Measurements from ENCODE around the gene WWOX. TPM values are rescaled to one million over a fixed set of nuclear protein-coding genes. Genes with fewer than 3 reads are reported as not detected.

Gene WWOX
- total and polyA plus RNA-seq, 2 of the 4 experiments (the other 2 are of a cell fraction): 2.7 to 5.4 TPM

- Histone ChIP-seq H3K4me1 (ENCODE audit: control insufficient read depth, insufficient read depth, low read length) (no peaks in the 10 kb centered on the region), H3K14ac (replicated peaks; ENCODE audit: low read depth, low read length) (no peak overlapping the region), H3K79me1 (ENCODE audit: low read depth in 1 of 2, low read length in 2 of 2) (no peaks in the 10 kb centered on the region), H4K91ac (ENCODE audit: insufficient read depth, low read depth, low read length) (no peak overlapping the region), H2BK120ac (ENCODE audit: low read depth, low read length) (no peak overlapping the region), H4K5ac (ENCODE audit: low read depth, low read length) (no peak overlapping the region), H2AK5ac (ENCODE audit: low read depth, low read length) (no peak overlapping the region), H3K4me3 (ENCODE audit: insufficient read depth, low read depth, low read length) (no peak overlapping the region), H3K27me3 (ENCODE audit: control insufficient read depth, insufficient read depth, low read length) (no peaks in the 10 kb centered on the region), H3K56ac (ENCODE audit: extremely low read depth, insufficient read depth, low read length) (no peak overlapping the region), H2AFZ (replicated peaks; ENCODE audit: low read length, poor library complexity) (no peak overlapping the region), H3K27ac (ENCODE audit: insufficient read depth, low read length) (no peak overlapping the region), H2AK9ac (replicated peaks; ENCODE audit: low read depth, low read length, poor library complexity) (no peak overlapping the region), H2BK5ac (ENCODE audit: low read depth, low read length, poor library complexity, severe bottlenecking) (no peak overlapping the region), H3K4ac (ENCODE audit: low read depth, low read length) (no peak overlapping the region), H3K4me2 (ENCODE audit: low read depth, low read length) (no peak overlapping the region), H2BK15ac (ENCODE audit: low read depth, low read length) (no peak overlapping the region), H4K8ac (ENCODE audit: low read depth in 2 of 2, low read length in 2 of 2) (no peak overlapping the region), H4K20me1 (ENCODE audit: insufficient read depth, low read length) (no peaks in the 10 kb centered on the region), H3K9me3 (ENCODE audit: control insufficient read depth, insufficient read depth, low read length) (peaks cover 12% of the 10 kb centered on the region), H3K9ac (ENCODE audit: low read depth, low read length) (no peak overlapping the region), H2BK20ac (ENCODE audit: low read depth, low read length) (no peak overlapping the region), H3K9me1 (ENCODE audit: insufficient read depth, low read length) (no peaks in the 10 kb centered on the region), H3K36me3 (ENCODE audit: control insufficient read depth, insufficient read depth, low read length) (no peaks in the 10 kb centered on the region), H3K18ac (ENCODE audit: low read depth, low read length) (no peak overlapping the region), H3K23ac (ENCODE audit: low read depth, low read length) (no peak overlapping the region)
- ATAC-seq (ENCODE audit: low read depth) (no peak), DNase-seq (no peak)
- no CpG with 5 or more reads among the region's 6 CpGs for WGBS, 2 experiments (ENCODE audit: extremely low coverage in 2 of 2, insufficient read length in 1 of 2)
- BruUV-seq (replicated peaks): no TSS peak
- intact Hi-C loops (cut with micrococcal nuclease) (no loop called here), in situ Hi-C loops (cut with MboI; ENCODE audit: low sequenced_read_pairs) (no loop called here), dilution Hi-C loops (cut with HindIII; ENCODE audit: low sequenced_read_pairs, unreplicated experiment) (no loop called here)
- POLR2A ChIA-PET (ENCODE audit: unreplicated experiment): no interaction called here
- no peak for TF ChIP-seq USF2 (IDR thresholded peaks at IDR 0.05; ENCODE audit: low read depth, low read length)
- CTCF ChIA-PET: no interaction called here
Observed at GRCh38 chr16:78704416-78704815, 605.0 kb downstream of the WWOX start.
